ENCODE measurements around the gene PPP1R12C.
"Not testable (repeated sequence)": the region's sequence is repeated elsewhere in the genome, so short reads cannot be mapped to it uniquely, and the experiment has no call there.

The PPP1R12C gene

DNA sequence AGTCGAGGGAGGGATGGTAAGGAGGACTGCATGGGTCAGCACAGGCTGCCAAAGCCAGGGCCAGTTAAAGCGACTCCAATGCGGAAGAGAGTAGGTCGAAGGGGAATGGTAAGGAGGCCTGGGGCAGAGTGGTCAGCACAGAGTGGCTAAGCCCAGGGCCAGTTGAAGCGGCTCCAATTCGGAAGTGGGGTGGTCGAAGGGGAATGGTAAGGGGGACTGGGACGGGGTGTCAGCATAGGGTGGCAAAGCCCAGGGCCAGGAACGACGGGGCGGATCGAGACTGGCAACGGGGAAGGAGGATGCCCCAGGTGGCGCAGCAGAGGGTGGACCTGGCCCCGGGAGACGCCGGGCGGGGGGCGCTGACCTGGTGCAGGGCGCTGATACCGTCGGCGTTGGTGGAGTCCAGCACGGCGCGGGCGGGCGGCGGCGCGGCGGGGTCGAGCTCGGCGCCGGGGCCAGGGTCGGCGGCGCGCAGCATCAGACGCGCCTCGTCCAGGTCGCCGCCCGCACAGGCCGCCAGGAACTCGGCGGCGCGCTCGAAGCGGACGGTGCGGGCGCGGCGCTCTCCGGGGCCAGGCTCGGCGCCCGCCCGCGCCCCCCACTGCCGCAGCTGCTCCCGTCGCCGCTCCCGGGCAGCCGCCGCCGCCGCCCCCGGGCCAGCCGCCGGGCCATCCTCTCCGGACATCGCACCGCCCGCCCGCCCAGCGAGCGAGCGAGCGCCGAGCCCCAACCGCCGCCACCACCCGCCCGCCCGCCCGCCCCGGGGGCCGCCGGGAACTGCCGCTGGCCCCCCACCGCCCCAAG, at the start of gene PPP1R12C:
Gene PPP1R12C (minus strand): TSS at position 779 of the 804 bp plus-strand sequence. CDS start 94 bp downstream, at position 685.
- DNase-seq = no peak

DNA sequence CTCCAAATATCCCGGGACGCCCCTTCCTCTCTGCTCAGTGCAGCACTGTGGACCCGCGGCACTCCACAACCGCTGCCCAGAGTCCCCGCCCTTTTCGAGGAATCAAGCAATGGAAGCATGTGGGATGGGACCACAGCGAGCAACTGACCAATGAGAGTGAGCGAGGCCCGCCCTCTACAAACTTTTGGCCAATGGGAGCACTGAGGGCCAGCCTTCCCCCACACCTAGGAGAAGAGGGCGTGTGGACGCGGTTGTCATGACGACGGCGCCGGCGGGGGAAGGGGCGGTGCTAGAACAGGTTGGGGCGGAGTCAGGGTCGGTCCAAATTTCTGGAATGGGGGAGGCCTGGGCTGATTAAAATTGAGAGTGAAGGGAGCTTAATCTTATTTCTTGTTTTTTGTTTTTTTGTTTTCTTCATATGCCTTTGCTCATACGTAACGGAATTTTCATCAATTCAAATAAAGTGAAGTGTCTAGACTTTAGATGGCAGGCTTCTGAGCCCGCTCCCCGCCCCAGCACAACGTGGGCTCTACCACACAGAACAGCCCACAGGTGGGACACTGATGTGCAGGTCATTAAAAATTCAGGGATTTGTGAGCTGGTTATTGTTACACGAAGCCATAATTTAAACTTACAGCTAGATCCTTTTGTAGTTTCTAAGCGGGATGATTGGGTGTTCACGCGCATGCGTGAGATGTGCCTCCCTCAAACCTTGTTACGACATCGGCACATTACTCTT, 49.3 kb upstream of the PPP1R12C start, which contains the start of gene DNAAF3:
Gene DNAAF3 (minus strand): TSS at position 84 of the 739 bp plus-strand sequence. CDS start 200 bp downstream, outside the sequence.
- peak; percentile 54 for DNase-seq

DNA sequence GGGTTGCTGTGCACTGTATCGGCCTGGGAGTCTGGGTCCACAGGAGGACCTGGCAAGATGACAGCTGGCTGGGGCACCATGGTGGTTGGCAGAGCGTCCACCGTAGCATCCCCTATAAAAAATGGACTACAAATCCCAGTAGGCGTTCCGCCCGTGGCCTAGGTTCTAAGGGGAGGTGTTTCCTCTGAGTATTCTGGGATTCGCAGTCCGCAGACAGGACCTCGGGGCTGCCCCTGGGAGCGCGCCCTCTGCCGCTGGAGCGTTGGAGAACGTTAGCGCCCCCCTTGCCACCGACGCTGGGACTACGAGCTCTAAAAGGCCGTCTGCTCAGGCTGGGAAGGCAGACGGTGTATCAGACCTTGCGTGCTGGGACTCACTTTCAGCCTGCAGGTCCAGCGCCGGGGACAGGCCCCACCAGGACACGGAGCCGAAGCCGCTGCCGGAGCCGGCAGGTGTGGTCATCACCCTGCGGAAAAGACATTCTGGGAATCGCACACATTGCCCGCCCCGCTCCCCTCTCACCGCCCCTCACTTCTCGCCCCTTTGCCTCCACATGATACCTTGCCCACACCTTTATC, 48.6 kb upstream of the PPP1R12C start:
- DNase-seq = no peak

DNA sequence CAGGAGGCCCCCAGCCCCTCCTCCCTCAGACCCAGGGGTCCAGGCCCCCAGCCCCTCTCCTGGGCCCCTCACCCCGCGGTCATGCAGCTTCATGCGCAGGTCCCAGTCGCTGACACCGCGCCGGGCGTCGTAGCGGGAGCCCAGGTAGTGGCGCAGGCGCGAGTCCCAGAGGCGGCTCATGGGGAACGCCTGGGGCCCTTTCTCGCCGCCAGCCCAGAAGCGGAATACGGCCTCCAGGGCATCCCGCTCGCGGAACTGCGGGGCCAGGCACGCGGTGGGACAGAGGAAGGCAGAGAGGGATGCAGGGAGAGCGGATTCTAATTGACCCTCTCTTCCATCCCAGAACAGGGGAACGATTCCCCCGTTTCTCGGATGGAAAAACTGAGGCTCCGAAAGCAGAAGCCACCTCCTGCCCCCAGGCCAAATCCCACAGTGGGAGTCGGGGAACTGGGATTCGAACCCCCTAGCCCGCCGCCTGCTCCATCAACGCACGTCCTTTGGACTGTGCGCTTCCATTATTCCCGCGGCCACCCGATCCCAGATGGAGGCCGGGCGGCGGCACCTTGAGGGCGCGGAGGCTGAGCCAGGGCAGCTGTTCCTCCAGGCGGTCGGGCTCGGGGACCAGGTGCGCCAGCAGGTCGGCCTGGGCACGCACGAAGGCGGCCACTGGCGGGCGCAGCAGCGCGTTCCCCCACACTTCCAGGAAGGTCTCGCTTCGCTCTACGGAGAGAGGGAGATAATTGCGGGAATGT, 44.3 kb upstream of the PPP1R12C start:
- DNase-seq = no peak

DNA sequence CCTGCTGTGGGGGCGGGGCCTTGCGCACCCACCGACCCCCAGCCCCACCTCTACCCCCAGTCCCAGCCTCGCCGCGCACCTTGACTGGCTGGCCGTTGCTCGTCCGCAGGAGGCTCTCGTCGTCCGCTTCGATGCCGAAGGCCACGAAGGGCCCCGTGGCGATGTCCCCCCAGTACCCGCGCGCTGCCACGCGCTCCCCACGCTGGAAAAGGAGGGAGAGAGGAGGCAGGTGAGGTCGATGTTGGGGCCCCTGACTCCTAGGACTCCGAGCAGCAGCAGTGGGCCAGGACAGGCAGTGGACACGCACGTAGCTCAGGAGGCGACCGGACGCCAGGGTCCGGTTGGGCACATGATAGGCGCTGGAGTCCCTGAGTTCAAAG, 43.5 kb upstream of the PPP1R12C start:
- DNase-seq = no peak

DNA sequence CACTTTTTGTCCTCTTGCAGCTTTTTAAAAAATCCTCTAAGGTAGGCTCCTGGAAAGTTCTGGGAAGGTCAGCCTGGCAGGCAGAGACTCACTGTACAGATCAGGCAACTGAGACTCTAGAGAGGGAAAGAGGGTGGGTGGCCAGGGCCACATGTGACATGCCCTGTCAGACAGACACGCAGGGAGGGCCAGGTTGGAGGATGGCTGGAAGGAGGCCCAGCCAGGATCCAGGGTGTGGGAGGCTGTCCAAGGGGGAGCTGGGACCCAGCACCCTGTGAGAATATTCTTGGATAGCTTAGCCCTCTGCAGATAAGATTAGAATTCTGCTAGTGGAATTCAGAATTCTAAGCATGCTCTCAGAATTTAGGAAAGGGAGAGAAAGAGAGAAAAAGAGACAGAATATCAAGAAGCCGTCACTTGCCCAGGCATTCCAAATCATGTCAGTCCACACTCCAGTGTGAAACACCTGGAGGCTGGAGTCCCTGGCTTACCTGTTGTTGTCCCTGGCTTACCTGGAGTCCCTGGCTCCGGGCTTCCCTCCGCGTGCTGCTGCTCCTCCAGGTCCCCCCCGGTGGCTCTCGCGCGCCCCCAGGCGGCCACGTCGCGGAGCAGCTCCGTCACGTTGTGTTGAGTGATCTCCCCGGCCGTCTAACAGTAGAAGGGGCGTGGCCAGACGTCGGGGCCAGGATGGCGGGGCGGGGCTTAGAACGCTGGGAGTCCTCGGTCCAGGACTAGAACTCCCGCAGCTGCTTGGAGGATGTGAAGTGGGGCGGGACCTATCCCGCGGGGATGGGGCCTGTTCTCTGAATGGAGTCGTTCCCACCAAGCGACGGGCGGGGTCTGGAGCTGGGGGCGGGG, 42.9 kb upstream of the PPP1R12C start:
- peak; percentile 41 for DNase-seq

DNA sequence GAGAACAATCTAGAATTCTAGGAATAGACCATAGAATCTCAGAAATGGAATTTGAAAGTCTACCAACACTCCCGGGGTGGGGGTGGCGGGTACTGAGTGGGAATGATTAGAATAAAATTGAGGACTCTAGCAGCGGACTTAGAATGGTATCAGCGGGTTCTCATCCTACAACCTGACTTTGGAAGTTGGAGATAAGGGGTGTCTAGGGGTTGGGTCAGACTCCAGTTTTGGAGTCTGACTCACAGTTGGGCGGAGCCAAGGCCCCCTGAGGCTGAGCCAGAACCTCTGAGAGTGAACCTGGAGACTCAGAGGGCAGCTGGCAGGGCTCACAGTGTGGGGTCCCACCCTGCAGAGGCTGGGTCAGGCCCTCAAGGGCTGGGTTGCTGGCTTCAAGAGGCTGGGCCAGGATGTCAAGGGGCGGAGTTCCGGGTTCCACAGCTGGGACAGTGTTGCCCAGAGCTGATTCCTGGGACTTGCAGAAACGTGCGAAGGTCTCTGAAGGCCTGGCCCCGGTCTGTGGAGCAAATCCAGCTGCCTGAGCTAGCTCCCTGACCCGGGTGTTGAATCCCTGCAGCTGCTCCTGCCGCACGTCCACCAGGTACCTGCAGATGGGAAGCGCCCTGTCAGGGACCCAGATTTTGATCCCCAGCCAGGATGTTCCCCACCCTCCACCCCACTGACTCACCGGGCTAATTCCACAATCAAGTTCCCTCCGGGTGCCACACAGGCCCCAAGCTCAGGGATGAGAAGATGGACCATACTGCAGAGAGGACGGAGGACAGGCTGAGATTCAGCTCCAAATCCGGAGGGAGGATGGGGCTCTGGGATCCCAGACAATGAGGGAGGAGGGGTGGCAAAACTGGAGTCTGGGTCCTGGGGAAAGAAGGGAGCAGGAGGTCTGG, 41.7 kb upstream of the PPP1R12C start:
- DNase-seq = no peak

DNA sequence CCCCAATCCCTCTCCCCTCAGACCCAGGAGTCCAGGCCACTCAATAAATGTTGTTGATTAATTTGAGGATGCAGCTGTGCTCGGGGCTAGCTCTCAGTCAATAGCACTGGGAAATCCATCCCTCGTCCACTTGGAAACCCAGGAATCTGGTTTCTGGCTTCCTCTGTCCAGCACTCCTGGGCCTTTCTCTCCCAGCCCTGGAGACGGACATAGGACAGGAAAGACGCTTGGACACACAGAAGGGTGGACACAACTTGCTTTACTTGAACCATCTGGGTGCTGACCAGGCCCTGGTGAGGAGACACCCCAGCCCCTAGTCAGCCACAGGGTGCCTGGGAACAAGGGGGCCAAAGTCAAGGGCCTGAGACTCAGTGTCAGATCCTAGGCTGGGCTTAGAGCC, 41.0 kb upstream of the PPP1R12C start:
- no peak for DNase-seq

DNA sequence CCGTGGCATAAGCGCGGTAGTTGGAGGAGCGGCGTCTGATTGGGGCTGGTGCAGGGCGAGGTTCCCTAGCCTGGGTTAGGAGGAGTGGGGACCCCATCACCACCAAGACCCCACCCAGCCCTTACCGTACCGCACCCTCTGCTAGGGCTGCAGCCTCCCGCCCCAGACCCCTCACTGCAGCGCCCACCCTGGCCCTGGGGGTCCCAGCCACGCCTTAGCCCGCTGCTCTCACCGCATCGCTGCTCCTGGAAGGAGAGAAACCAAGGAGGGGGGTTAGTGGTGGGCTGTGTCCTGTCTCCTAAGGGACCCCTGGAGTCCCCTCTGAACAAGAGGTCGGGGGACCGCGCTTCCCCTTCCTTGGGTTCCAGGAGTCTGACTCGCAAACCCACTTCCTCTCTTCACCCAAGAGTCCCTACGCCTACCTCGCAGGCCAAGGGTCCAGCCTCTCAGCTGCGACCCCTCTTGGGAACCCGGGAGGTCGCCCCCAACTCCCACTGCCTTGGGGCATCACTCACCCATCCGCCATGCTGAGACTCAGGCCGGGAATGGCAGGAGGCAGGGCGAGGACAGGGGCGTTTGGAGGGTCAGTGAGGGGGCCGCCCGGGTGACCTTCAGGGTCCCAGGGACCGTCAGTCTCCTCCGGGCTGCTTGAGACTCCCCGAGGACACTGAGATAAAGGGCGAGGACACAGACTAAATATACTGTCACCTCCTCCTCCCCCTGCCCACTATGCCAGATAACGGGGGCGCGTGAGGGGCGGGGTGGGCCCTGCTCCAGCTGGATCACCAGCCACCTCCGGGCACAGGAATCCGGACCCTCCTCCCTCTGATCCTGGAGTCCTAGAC, 39.8 kb upstream of the PPP1R12C start, which contains the start of gene TNNI3:
Gene TNNI3 (minus strand): TSS at position 669 of the 845 bp plus-strand sequence. CDS start 143 bp downstream, at position 526.
- DNase-seq = no peak

DNA sequence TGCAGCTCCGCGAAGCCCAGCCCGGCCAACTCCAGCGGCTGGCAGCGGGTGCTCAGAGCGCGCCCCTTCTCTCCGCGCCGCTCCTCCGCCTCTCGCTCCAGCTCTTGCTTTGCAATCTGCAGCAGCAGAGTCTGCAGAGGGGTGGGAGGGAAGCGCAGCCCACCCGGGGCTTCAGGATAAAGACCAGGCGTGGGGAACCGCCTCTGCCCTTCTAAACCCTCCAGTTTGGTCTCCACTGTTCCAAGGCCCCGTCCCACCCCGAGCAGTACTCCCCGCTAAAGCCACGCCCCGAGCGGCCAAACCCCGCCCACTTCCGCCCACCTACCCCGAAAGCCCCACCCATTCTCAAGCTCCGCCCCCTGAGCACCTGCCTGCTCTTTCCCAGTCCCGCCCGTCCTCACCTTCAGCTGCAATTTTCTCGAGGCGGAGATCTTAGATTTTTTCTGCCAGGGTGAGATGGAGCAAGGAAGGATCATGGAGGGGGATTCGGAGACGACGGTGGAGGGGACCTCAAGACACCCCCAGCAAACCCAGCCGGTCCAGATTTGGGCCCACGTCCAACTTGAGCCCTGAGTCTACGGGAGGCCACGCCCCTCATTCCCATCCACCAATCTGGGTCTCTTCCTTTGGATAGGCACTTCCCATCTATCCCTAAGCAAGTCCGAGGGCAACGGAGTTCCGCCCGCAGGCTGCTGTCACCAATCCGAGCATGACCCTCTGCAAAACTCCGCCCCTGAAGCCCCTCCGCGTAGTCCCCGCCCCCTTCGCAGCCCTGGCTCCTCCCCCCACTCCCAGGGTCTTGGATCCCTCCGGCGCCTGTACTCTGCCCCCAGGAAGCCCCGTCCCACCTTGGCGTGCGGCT, 39.0 kb upstream of the PPP1R12C start:
- no peak for DNase-seq

DNA sequence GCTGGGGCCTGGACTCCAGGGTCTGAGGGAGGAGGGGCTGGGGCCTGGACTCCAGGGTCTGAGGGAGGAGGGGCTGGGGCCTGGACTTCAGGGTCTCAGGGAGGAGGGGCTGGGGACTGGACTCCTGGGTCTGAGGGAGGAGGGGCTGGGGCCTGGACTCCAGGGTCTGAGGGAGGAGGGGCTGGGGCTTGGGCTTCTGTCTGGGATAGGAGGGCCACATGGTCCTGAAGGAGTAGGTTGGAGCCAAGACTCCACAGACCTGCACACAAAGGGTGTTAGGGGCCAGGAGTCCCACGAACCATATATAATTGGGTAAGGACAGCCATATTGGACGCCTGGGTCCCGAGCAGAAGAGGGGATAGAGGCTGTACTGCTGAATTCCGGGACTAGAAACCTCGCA, 38.3 kb upstream of the PPP1R12C start:
- not testable (repeated sequence) for DNase-seq

DNA sequence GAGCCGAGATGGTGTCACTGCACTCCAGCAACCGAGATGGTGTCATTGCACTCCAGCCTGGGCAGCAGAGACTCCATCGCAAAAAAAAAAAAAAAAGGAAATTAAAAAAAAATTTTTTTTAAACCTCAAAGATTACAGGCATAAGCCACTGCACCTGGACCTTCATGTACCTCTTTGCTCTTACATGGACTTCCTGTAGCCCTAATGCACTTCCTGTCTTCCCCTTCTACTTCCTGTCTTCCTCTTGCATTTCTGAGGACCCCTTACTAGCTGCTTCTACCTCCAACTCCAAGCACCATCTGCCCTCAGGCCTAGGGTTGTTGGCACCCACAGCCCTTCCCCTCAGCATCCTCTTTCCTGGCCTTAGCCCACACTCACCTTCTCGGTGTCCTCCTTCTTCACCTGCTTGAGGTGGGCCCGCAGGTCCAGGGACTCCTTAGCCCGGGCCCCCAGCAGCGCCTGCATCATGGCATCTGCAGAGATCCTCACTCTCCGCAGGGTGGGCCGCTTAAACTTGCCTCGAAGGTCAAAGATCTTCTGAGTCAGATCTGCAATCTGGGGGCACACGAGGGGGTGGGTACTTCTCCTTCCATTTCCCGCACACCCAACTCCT, 36.3 kb upstream of the PPP1R12C start:
- no peak for DNase-seq

DNA sequence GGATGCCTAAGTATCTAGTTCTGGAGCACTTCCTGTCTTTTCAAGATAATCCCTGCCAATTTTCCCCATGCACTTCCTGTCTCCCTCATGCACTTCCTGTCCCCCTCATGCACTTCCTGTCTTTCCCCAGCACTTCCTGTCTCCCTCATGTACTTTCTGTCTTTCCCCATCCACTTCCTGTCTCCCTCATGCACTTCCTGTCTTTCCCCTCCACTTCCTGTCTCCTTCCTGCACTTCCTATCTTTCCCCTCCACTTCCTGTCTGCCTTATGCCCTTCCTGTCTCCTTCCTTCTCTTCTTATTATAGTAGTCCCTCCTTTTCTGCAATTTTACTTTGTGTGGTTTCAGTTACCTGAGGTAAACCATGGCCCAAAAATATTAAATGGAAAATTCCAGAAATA, 34.6 kb upstream of the PPP1R12C start:
- DNase-seq = no peak

DNA sequence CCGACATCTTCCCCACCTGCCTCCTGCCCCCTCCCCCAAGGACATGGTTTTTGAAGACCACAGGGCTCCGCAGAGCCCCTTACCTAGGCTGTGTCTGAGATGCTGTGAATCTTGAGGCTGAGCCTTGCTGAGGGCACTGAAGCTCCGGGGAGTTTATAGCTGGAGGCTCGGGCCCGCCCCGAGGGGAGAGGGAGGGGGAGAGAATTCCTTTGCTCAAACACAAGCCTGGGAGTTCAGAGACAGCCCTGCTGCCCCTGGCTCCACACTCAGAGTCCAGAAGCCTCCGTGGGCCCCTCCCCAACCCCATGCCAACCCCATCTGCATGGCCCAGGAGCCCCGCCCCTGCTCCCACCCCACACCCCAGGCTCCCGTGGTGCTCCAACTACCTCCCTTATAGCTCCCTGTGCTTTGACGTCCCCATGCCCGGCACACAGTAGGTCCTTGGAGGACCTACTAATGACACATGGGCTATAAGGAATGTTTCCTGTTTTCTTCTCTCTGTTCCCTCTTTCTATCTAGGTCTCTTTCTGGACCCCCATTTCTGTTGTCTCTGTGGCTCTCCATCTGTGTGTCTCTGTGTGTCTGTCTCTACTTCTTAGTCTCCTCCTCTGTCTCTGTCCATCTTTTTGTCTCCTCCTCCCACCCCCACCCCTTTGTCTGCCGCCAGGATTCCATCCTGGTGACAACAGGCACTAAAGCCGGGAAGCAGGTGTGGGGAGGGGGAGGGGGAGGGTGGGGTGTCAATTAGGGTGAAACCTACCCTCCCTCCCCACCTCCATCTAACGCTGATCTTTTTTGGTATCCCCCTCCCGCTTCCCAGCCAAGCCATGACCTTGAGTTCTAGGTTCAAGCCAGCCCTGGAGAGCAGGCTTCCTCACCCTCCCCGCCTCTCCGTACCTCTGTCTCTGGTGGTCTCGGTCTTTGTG, 31.9 kb upstream of the PPP1R12C start, which contains the start of gene TNNT1:
Gene TNNT1 (minus strand): TSS at position 129 of the 926 bp plus-strand sequence. CDS start 2,049 bp downstream, outside the sequence.
- no peak for DNase-seq

DNA sequence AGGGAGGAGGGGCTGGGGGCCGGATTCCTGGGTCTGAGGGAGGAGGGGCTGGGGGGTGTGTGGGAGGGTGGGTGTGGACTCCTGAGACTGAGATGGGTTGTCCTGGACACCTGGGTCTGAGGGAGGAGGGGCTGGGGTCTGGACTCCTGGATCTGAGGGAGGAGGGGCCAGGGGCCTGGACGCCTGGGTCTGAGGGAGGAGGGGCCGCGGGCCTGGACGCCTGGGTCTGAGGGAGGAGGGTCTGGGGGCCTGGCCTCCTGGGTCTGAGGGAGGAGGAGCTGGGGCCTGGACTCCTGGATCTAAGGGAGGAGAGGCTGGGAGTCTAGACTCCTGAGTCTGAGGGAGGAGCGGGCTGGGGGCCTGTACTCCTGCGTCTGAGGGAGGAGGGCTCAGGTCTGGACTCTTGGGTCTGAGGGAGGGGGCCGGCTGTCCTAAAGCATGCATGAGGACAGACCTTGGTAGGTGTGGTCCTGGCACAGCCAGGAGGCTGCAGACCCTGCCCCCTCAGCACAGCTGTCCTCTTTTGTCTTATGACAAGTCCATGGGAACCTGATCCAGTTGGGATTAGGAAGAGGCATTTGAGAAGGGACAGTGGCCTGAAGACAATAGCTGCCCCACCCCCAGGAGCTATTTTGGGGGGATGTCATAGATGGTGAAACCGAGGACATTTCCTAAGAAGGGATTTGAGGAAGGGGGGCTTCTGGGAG, 30.3 kb upstream of the PPP1R12C start:
- DNase-seq = no peak

DNA sequence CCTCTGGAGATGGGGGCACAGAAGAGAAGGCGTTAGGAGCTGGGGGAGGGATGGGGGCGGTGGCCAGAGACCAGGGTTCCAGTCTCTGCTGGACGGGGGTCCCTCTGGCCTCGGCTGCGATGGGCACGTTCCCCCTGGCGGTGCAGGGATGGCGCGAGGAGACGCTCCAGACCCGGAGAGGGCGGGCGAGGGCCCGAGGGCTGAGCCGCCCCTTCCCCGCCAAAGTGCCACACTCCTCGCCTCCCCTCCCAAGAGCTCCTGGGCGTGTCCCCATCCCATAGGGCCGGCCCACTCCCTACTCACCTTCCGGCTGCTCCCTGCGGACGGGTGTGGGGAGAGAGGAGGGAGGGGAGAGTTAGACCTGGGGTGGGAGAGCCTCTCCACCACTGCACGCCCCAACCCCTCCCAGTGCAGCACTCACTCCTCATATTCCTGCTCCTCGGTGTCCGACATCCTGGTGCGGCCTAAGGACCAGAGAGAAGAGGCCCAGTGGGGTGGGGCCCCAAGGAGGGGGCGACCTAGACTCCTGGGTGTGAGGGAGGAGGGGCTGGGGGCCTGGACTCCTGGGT, 29.4 kb upstream of the PPP1R12C start:
- DNase-seq = no peak

All from GOT3 (cell line).